HG03097 (cell line): ENCODE data around the gene ARL15.
"Not testable (repeated sequence)": the region's sequence is repeated elsewhere in the genome, so short reads cannot be mapped to it uniquely, and the experiment has no call there.

Experiments
- ATAC-seq: cut with Tn5 transposase; IDR thresholded peaks from one replicate; pipeline ENCODE4 v1.9.1; 2021; ENCODE audit not compliant: unreplicated experiment, low FRiP score

The ARL15 gene

DNA sequence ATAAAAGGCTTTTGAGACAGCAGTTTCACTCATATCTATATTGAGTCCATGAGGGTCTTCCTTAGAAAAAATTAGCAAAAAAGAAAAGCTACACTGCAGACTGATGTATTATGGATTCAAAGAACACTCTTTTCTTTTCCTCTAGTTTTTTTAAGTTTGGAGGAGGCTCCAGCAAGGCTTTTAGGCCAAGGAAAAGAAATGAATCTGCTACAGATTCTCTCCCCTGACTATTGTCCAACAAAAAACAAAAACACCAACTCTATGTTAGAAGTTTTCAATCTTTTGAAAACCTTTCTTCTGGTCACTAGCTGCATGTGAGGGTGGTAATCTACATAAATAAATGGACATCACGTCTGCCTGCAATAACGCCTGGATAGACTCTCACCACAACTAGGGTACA is 310.4 kb downstream of the ARL15 start:
- ATAC-seq = no peak

DNA sequence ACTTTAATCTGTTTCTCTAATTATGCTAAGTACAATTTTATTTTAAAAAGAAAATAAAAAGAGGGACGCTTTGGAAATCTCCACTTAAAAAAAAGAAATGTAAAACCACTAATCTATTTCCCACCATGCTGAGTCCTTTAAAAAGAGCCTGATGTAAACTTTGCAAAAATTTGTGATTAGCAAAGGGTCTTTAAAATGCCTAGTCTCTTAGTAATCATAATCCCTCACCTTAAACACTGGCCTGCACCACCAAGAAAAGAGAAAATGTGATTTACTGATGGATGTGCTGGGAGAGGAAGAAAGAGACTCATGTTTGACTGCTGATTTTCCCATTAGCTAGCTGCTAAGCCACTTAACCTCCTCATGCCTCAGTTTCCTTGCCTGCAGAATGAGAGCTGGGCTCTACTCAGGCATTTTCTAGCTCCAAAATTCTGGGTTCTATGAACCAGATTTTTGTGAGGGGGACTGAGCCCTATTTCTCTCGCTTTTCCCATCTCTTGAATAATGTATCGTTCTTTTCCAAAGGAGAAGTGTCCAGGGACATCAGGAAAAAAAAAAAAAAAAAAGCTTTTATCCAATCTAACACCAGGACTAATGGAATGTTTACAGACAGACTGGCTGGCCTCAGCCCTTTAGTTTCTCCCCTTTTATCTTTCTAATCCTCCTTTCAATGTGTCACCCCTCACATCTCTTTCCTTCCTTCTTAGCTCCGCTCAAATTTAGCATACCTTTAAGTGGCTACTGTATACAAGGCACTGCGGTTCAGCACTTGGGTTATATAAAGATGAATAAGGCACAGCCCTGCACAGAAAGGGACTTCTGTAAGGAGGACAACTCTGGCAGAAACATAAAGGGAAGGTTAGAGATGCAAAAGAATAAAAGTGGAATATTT is 312.4 kb downstream of the ARL15 start:
- no peak for ATAC-seq

DNA sequence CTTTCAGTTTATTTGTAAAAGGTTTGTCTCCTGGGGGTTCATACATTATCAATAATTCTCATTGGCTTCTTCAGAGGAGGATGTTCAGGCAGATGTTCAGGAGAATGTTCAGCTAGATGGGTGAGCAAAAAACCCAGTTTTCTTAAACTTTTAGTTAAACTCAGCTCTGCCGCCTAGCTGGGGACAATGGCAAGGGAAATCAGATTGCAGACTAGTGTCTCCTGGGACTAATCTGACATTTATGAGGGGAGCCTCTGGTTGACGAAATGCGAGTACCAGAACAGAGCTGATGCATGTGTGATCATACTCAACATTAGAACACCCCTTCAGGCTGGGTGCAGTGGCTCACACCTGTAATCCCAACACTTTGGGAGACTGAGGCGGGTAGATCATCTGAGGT is 314.4 kb downstream of the ARL15 start:
- ATAC-seq = no peak

DNA sequence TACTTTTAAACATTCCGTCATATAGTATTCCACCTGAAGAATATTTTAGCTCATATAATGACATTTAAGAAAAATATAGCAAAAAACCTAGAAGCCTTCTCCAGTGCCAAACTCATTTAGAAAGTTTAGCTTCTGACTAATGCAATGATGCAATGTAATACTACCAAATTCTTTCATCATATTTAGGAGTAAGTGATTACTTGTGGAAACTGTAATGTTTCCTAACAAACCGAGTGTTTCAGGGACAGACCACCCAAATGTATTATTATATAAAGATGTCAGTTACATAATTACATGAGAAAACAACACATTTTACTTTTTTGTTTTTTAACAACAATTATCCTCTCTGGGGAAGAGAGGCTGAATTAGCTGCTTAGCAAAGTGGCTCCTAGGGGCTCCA is 316.2 kb downstream of the ARL15 start:
- ATAC-seq = no peak

DNA sequence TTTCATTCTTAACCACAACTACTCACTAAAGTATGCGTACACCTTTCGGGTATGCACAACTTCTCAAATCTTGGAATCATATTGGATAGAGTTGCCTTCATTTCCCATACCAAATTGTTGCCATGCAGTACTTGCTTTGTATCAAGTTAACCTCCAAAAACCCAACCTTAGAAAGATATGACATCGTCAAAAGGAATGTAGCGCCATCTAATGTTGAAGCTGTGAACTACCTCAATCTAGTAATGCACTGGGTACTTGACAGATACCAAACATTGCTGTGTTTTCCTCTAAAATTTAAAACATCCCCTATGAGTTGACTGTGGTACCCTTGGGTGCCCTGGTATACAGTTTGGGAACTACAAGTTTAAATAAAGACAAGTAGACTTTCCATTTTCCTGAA is 318.4 kb downstream of the ARL15 start:
- ATAC-seq = no peak

DNA sequence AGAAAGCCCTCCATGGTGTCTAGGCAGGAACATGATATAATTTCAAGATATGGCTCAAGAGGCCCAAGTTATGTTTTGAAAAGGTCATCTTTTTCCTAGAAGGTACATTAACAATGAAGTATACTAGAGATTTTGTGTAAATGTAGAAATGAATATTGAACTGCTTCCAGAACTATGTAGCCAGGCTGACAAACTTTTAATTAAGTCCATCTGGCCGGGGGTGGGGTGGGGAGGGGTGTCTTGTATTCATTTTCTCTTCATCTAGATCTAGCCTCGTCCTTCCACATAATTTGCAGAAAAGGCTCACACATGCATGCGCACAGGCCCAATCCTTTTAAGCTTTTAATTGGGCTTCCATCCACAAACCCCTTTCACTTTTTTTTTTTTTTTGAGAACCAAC is 323.3 kb downstream of the ARL15 start:
- no peak for ATAC-seq

DNA sequence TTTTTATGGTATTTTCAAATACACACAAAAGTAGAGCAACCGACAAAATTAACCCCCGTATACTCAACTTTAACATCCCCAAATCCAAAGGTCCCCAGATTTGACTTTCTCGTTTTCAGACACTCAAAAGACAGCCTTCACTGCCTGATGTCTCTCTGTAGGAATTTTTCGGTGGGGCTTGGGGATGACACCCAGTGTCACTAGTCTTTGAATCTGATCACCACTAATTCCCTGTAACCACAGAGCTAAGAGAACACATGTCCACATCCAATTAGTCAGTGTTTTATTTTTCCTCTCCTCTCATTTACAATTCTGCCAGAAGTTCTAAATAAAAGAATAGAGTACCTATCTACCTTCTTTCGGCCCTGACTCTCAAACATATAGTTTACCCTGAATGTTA is 324.6 kb downstream of the ARL15 start:
- ATAC-seq = no peak

DNA sequence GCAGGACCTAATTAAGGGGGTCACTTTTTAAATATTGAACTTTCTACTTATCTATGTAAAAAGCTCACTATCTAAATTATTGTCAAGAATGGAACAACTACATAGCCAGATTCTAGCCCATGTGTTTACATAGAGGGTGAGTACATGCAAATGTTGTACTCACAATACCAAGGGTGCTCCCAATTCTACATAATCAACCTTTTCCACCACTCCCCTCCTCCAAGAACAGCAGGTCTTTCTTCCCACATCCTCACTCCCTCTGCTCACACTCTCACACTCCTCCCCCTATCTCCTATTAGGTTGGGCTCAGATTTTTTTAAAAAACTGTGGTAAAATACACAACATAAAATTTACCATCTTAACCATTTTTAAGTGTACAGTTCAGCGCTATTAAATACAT is 325.4 kb downstream of the ARL15 start:
- no peak for ATAC-seq

DNA sequence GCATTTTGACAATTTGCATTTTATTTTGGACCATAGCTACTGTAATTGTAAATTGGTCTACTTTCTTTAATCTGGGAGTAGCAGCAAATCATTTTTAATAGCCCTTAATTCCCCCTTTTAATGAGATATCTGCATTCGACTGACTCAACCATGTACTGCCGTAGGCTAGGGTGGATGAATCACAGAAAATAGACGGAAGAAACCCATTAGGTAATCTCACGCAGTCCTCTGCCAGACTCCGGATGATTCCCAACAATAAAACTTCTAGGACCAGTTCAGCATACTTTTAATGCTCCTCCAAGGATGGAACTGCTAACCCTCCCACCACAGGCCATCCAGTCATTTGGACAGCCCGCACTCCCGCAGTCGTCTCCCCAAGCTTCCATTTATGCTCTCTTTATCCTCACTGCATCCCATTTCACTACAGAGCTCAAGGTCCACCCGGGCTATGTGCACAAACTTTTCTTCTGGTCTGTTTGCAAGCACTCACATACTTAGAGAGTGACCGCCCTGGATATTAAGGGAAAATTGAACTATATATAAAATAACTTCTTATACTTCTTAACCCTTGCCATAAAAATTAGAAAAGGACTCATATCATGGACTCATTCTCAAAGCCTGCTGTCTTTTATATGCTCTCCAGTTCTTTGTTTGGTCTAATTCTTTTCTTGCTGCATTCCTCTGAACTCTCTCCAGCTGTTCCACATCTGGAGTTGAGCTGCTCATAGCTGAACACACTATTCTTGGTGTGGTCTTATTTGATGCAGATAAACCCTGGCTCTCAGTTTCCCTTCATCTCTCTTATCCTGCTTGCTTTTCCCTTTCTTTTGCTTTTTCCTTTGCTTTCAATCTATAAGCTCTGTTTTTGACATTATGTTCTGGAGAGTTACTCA is 326.6 kb downstream of the ARL15 start:
- no peak for ATAC-seq

DNA sequence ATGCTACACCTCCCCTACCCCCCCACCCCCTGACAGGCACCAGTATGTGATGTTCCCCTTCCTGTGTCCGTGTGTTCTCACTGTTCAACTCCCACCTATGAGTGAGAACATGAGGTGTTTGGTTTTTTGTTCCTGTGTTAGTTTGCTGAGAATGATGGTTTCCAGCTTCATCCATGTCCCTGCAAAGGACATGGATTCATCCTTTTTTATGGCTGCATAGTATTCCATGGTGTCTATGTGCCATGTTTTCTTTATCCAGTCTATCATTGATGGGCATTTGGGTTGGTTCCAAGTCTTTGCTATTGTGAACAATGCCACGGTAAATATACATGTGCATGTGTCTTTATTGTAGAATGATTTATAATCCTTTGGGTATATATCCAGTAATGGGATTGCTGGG is 328.1 kb downstream of the ARL15 start:
- not testable (repeated sequence) for ATAC-seq

DNA sequence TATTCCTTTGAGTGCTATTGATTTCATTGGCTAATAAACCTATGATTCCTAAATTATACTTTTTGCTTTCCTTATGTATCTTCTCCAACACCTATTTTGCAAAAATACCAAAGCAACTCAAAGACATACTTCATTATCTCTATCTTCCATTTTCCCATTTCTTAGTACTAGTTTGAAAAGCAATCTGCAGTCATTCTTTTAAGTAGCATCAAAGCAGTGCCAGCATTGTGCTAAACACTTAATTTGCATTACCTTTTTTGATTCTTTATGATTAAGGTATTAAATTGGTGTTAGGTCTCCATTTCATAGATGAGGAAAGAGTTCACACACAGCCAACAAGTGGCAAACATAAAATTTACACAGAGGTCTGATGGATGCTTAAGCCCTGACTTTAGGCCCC is 330.3 kb downstream of the ARL15 start:
- ATAC-seq = no peak

DNA sequence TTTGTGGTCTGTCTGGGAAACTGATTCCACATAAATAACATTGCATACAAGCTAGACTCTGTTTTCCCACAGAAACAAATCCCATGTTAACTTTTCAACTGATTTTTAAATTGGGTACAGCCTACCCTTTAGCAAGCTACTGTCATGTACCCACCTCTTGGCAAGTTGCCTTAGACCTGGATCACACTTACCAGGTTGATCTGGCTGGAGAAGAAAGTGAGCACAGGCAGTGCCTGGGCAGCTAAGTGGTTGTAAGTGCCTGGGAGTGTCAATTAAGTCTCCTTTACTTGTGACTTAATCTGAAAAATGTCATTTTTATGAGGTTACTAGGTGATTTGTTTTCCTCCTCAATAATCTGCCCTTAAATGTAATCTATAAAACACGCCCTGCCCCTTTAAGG is 336.4 kb downstream of the ARL15 start:
- no peak for ATAC-seq

DNA sequence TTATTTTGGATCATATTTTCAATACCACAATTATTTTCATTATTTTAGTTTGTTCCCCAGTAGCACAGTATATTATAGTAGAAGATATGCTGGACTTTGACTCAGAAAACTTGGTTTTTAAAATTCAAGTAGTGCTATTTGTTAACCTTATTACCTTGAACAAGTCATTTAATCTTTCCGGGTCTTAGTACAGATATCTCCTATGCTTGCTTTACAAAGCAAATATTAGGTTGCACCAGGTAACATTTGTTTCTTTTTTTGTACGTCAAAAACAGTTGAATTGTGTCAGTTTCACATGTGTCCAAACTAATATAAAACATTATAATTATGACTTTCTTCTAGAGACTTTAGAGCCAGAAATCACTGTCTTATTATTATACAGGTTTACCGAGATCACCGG is 338.1 kb downstream of the ARL15 start:
- no peak for ATAC-seq

DNA sequence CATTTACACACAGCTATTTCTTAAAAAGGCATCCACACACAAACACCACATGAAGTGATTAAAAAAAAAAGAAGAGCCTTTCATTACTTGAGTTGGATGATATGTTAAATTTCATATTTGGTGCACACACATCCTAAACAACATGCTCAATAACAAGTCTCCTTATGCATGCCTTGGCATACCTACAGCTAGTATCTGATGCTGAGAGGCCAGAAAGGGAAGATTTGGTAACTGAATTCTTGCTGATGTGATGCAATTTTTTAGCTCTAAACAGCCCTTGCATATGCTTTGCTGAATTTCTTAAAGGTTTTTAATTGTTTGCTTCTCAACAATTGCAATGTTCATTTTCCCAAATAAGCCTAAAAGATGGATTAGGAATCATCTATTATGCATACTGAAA is 338.8 kb downstream of the ARL15 start:
- no peak for ATAC-seq

DNA sequence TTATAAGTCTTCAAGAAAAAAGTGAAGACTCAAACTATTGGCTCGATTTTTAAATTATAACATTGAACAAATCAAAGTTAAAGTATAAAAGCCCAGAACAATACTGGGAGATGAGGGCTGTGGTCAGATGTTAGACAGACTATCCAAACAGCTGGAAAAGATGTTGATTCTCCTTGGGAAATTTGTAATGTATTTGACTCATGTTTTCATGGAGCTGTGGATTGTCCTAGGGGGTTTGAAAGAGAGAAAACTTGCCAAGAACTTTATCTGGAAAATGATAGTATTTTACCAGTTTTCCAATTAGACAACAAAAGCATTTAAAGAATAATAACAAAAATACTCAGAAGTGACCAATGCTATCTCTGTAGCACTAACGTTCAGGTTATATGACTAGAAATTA is 339.2 kb downstream of the ARL15 start:
- ATAC-seq = no peak

DNA sequence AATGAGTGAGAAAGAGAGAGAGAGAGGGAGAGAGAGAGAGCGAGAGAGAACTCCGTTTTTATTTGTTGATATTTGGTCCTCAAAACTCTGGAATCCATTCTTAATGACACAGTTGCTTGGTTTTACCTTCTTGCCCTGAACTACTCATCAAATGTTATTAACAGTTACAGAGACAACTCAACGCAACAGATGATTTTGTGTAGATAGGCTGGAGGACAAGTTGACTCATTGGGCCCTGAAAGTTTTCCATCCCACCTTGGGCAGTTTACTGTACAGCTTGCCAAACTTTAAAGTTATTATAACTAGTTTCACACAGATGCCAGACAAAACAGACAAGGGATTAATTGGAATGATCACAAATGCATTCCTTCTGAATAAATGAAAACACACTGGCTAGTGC is 339.9 kb downstream of the ARL15 start:
- ATAC-seq = no peak

DNA sequence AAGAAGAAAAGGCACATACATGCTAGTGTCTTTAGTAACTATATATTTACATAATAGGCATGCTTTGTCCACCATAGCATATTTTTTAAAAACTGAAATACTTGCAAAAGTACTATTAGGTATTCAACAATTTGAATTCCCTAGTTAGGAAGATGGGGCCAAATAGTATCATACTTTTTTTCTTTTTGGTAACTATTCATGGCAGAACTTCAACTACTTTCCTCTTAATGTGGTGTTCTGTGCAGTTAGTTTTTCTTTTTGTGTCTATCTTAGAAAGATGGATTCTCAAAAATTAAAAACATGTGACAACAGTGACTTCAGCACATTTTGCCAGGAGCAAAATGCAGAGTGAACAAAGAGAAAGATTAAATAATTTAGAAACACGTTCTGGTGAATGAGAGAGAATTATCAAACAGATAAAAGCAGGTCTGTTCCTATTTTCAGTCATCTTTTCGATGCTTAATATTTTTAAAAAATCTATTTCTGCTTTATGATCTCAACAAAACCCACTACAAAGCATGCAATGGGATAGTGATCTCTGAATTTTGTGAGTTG is 341.1 kb downstream of the ARL15 start:
- no peak for ATAC-seq

DNA sequence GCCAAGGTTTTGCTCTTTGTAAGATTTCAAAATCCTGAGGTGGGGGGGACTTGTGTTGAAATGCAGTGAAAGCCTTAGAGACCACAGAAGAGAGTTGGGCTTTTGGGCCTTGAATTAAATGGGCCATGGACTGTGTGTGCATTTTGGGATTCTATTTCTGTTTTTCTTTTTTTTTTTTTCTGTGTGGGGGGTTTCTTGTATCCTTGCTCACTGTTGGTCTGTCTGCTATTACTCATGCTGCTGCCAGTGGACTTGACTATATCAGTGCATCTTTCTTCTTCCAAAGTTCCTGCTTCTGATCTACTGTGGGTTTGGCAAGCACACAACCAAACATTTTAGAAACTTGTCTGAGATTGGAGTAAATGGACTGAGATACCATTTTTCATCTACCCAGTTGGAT is 344.9 kb downstream of the ARL15 start:
- ATAC-seq = no peak

DNA sequence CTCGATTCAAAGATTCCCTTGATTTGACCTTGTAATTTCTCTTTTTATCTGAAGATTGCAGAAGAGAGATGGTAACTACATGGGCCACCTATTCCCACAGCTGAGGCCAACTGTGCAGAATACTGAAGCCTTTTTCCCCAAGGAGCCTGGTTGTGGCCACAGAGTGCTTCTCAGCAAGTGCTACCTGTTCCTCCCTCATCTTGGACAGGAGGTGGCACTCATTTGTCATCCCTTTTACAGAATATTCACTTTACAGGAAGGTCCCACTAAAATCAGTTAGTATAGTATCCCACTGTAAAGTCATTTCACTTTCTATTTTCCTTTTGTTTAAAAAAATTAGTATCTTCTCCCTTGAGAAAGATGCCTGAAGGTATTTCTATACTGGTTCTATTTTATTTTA is 346.4 kb downstream of the ARL15 start:
- ATAC-seq = no peak

DNA sequence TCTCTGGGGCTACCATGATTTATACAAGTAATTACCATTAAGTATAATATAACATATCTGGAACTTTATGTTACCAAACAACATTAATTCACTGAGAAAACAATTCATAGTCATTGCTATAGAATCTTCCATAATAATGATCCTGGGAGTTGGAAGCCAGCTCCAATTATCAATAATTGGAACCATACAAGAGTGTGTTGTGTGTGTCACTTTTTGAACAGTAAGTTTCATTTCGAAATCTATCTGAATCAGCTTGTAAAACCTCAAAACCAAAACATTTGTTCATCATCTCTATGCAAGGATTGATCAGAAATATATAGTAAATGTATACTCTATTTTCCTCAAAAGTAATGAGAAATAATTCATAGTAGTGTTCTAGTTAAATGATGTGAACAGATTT is 348.1 kb downstream of the ARL15 start:
- ATAC-seq = no peak

DNA sequence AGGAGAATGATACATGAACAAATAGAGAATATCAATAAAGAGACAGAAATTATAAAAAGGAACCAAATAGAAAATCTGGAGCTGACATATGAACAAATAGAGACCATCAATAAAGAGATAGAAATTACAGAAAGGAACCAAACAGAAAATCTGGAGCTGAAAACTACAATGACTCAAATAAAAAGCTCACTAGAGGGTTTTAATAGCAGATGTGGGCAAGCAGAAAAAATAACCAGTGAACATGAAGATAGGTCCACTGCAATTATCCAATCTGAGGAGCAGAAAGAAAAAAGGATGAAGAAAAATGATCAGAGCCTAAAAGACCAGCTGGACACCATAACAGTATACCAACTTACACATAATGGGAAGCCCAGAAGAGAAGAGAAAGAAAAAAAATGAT is 353.7 kb downstream of the ARL15 start:
- no peak for ATAC-seq
